HFF-Myc (cell line): Measurements from ENCODE around the gene ADH1A.
A peak's percentile ranks its signal among the peaks of the same experiment; 100 is the strongest.

Experiments
- DNase-seq: peaks from one replicate; pipeline ENCODE4 v3.0.0-alpha.2; 2011; ENCODE audit warnings: low read depth; ENCODE audit errors: extremely low read depth
- H3K4me3 ChIP-seq: replicated peaks from 2 replicates; pipeline ENCODE4 v1.5.1; 2011; ENCODE audit warnings: low read depth, mild to moderate bottlenecking, control low read depth, low read length
- TF ChIP-seq, protein P1 (sequence below): IDR thresholded peaks from 2 replicates; pipeline ENCODE4 v1.5.1; 2012; ENCODE audit warnings: mild to moderate bottlenecking, low read depth, low read length, control low read depth; ENCODE audit errors: missing control alignments

Gene ADH1A

GRCh38 chr4:99290848-99291786 lies at the start of gene ADH1A:
TSS of gene ADH1A (minus strand) at chr4:99290985. CDS start at chr4:99290914, 71 bp downstream.
- TF ChIP-seq, protein P1, sequence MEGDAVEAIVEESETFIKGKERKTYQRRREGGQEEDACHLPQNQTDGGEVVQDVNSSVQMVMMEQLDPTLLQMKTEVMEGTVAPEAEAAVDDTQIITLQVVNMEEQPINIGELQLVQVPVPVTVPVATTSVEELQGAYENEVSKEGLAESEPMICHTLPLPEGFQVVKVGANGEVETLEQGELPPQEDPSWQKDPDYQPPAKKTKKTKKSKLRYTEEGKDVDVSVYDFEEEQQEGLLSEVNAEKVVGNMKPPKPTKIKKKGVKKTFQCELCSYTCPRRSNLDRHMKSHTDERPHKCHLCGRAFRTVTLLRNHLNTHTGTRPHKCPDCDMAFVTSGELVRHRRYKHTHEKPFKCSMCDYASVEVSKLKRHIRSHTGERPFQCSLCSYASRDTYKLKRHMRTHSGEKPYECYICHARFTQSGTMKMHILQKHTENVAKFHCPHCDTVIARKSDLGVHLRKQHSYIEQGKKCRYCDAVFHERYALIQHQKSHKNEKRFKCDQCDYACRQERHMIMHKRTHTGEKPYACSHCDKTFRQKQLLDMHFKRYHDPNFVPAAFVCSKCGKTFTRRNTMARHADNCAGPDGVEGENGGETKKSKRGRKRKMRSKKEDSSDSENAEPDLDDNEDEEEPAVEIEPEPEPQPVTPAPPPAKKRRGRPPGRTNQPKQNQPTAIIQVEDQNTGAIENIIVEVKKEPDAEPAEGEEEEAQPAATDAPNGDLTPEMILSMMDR, result no peak
- no peak for DNase-seq
- no peak within 1 kb of the TSS for H3K4me3 ChIP-seq

DNA sequence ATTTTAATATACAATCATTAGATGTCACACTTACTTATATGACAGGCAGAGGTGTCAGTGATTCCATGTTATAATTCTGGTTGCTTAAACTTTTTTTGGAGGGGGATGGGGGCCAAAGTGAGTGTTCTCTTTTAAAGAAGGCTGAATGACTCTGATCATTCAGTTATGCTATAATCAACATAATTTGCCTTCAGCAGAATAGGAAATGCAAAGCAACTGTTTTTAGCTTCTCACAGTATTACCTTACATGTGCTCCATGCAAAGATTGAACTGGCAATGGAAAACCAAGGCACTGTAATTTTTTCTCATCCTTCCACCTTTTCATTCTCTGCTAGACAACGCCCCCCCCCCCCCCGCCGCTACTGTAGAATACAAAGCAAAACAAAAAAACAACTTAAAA lies 48.4 kb upstream of the ADH1A start:
- H3K4me3 ChIP-seq, result no peak overlapping the region
- TF ChIP-seq, protein P1, result no peak
- DNase-seq, result no peak

- DNase-seq, result no peak
- no peak overlapping the region for H3K4me3 ChIP-seq
- TF ChIP-seq, protein P1, result no peak
Measured at GRCh38 chr4:99336553-99336952, 45.8 kb upstream of the ADH1A start.

GRCh38 chr4:99334880-99335279 lies 44.1 kb upstream of the ADH1A start:
- no peak for DNase-seq
- no peak overlapping the region for H3K4me3 ChIP-seq
- TF ChIP-seq, protein P1, result no peak

DNA sequence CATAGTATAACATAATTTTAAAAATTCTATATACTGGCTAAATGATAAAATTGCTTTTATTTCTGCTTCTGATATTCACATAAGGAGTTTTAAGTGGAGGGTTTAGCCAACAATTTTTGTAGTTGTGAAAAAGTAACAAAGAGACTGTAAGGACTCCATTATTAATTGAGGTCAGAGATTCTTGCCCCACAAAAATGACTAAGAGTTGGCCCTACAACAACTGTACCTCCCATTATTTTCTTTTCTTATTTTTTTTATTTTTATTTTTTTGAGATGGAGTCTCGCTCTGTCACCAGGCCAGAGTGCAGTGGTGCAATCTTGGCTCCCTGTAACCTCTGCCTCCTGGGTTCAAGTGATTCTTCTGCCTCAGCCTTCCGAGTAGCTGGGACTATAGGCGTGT lies 39.9 kb upstream of the ADH1A start:
- TF ChIP-seq, protein P1, result no peak
- no peak overlapping the region for H3K4me3 ChIP-seq
- no peak for DNase-seq

GRCh38 chr4:99329876-99330275 lies 39.1 kb upstream of the ADH1A start:
- DNase-seq, result no peak
- TF ChIP-seq, protein P1, result no peak
- H3K4me3 ChIP-seq, result no peak overlapping the region

GRCh38 chr4:99324979-99325378 lies 34.2 kb upstream of the ADH1A start:
- TF ChIP-seq, protein P1, result no peak
- no peak overlapping the region for H3K4me3 ChIP-seq
- DNase-seq, result peak; percentile 16
